ENCODE results near the gene TCHP. TPM values are rescaled to one million over a fixed set of nuclear protein-coding genes. Genes with fewer than 3 reads are reported as not detected.
"Not testable (repeated sequence)": the region's sequence is repeated elsewhere in the genome, so short reads cannot be mapped to it uniquely, and the experiment has no call there.

TCHP gene
- total and polyA plus RNA-seq, 2 of the 13 experiments (the other 11 are each of a cell fraction or from before 2014, with no cell fraction given) = 6.7 to 12.2 TPM

DNA sequence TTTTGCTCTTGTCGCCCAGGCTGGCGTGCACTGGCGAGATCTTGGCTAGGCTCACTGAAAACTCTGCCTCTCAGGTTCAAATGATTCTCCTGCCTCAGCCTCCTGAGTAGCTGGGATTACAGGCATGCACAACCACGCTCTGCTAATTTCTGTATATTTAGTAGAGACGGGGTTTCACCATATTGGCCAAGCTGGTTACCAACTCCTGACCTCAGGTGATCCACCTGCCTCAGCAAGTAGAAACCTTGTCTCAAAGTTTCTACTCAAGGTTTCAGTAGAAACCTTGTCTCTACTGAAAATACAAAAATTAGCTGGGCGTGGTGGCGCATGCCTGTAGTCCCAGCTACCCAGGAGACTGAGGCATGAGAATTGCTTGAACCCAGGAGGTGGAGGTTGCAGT lies 8.3 kb upstream of the TCHP start:
- H3K79me2 ChIP-seq (ENCODE audit: insufficient read depth, low read length); H3K9ac ChIP-seq (ENCODE audit: insufficient read depth, low read depth, low read length); H3K27me3 ChIP-seq (ENCODE audit: control insufficient read depth in 1 of 2, insufficient read depth in 2 of 2, low read length in 2 of 2); in situ Hi-C loops (cut with HindIII; ENCODE audit: extremely low pct_ligation_motif_present, low pct_unique_long_range_greater_than_20kb); BruUV-seq (replicated peaks); DNase-seq (ENCODE audit: low spot score); H3K9me3 ChIP-seq (ENCODE audit: low read length); H3K4me3 ChIP-seq (replicated peaks in 1 of 3; ENCODE audit: insufficient read depth in 1 of 3, low read depth in 2 of 3, low read length in 3 of 3); intact Hi-C loops (cut with micrococcal nuclease; ENCODE audit: unreplicated experiment); FAIRE-seq; H3K4me2 ChIP-seq (ENCODE audit: low read depth, low read length); POLR2A ChIA-PET; CTCF ChIA-PET (ENCODE audit: low intra/inter-chr PET ratio, low total read pairs); H3K27ac ChIP-seq (ENCODE audit: extremely low read length, insufficient read depth, low read length); H4K20me1 ChIP-seq (ENCODE audit: insufficient read depth, low read length); H3K36me3 ChIP-seq (replicated peaks in 1 of 2; ENCODE audit: control insufficient read depth in 1 of 2, insufficient read depth in 2 of 2, low read length in 2 of 2); H2AFZ ChIP-seq (ENCODE audit: low read length); ATAC-seq: not testable (repeated sequence)
- peaks cover 66% of the 10 kb centered on the region for H3K4me1 ChIP-seq (ENCODE audit: insufficient read depth, low read length)
- 60% methylated on average over 7 of the region's 7 CpGs for WGBS (ENCODE audit: low lambda C conversion rate)

DNA sequence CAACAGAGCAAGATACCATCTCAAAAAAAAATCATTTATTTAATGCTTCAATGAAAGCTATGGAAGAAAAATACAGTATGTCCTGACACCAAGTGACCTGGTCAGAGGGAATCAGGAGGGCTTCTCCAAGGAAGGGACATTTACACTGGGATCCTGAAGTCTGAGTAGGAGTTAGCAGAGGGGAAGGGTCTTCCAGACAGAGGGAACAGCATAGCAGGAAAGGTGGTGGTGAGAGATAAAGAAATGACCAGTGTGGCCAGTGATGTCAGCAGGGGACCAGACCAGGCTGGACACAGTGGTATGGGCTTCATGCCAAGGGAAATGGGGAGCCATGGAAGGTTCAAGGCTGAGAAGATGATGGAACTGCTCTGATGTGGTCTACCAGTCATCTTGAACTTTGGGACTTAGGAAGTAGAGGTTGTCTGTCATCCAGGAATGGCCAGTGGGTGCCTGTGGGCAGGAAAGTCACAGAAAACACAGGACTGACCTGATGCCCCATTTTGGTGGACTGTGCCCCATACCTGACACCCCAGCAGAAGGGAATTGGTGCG lies 7.8 kb upstream of the TCHP start:
- Histone ChIP-seq H3K9ac (ENCODE audit: insufficient read depth, low read depth, low read length) (no peak overlapping the region), H3K36me3 (replicated peaks in 1 of 2; ENCODE audit: control insufficient read depth in 1 of 2, insufficient read depth in 2 of 2, low read length in 2 of 2) (no peaks in the 10 kb centered on the region), H3K79me2 (ENCODE audit: insufficient read depth, low read length) (no peaks in the 10 kb centered on the region), H3K4me3 (replicated peaks in 1 of 3; ENCODE audit: insufficient read depth in 1 of 3, low read depth in 2 of 3, low read length in 3 of 3) (no peak overlapping the region), H3K27ac (ENCODE audit: extremely low read length, insufficient read depth, low read length) (no peak overlapping the region), H4K20me1 (ENCODE audit: insufficient read depth, low read length) (no peaks in the 10 kb centered on the region), H3K4me2 (ENCODE audit: low read depth, low read length) (no peak overlapping the region), H3K9me3 (ENCODE audit: low read length) (no peaks in the 10 kb centered on the region), H3K27me3 (ENCODE audit: control insufficient read depth in 1 of 2, insufficient read depth in 2 of 2, low read length in 2 of 2) (peaks cover 0 to 3% of the 10 kb centered on the region in 2 experiments; a peak in 1 of 5 replicates), H3K4me1 (ENCODE audit: insufficient read depth, low read length) (peaks cover 71% of the 10 kb centered on the region), H2AFZ (ENCODE audit: low read length) (no peak overlapping the region)
- TF ChIP-seq, protein P1, sequence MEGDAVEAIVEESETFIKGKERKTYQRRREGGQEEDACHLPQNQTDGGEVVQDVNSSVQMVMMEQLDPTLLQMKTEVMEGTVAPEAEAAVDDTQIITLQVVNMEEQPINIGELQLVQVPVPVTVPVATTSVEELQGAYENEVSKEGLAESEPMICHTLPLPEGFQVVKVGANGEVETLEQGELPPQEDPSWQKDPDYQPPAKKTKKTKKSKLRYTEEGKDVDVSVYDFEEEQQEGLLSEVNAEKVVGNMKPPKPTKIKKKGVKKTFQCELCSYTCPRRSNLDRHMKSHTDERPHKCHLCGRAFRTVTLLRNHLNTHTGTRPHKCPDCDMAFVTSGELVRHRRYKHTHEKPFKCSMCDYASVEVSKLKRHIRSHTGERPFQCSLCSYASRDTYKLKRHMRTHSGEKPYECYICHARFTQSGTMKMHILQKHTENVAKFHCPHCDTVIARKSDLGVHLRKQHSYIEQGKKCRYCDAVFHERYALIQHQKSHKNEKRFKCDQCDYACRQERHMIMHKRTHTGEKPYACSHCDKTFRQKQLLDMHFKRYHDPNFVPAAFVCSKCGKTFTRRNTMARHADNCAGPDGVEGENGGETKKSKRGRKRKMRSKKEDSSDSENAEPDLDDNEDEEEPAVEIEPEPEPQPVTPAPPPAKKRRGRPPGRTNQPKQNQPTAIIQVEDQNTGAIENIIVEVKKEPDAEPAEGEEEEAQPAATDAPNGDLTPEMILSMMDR (CRISPR knock-in tag; IDR thresholded peaks at IDR 0.05) = no peak
- peak; percentile 82 for TF ChIP-seq RARA (CRISPR knock-in tag; IDR thresholded peaks at IDR 0.05)
- TF ChIP-seq ZNF3 (CRISPR knock-in tag; IDR thresholded peaks at IDR 0.05) = 0 out of 2 replicates have a peak, but pooled peaks have one; percentile 25
- TF ChIP-seq ZNF768 (CRISPR knock-in tag; IDR thresholded peaks at IDR 0.05) = no peak
- peak; percentile 50; the same call in 1 of the 2 replicates for TF ChIP-seq BCL6 (CRISPR knock-in tag; IDR thresholded peaks at IDR 0.05)
- ChIA-PET CTCF (ENCODE audit: low intra/inter-chr PET ratio, low total read pairs) (no interaction called here), POLR2A (no interaction called here)
- 30% methylated on average over 1 of the region's 1 CpG for whole genome bisulfite sequencing (ENCODE audit: low lambda C conversion rate)
- intact Hi-C loops (cut with micrococcal nuclease; ENCODE audit: unreplicated experiment) (no loop called here), in situ Hi-C loops (cut with HindIII; ENCODE audit: extremely low pct_ligation_motif_present, low pct_unique_long_range_greater_than_20kb) (no loop called here)
- no TSS peak for BruUV-seq (replicated peaks)
- DNase-seq (ENCODE audit: low spot score) = no peak
- FAIRE-seq = no peak
- no peak for ATAC-seq

Data from HepG2 (cell line).